EH (cell line): ENCODE results near the gene SLC4A2.
A peak's percentile ranks its signal among the peaks of the same experiment; 100 is the strongest.
"Not testable (repeated sequence)": the region's sequence is repeated elsewhere in the genome, so short reads cannot be mapped to it uniquely, and the experiment has no call there.

ENCODE experiments used
- DNase-seq: peaks from one replicate; pipeline ENCODE4 v3.0.0-alpha.2; 2015; ENCODE audit warnings: low read depth

Gene SLC4A2, protein sequence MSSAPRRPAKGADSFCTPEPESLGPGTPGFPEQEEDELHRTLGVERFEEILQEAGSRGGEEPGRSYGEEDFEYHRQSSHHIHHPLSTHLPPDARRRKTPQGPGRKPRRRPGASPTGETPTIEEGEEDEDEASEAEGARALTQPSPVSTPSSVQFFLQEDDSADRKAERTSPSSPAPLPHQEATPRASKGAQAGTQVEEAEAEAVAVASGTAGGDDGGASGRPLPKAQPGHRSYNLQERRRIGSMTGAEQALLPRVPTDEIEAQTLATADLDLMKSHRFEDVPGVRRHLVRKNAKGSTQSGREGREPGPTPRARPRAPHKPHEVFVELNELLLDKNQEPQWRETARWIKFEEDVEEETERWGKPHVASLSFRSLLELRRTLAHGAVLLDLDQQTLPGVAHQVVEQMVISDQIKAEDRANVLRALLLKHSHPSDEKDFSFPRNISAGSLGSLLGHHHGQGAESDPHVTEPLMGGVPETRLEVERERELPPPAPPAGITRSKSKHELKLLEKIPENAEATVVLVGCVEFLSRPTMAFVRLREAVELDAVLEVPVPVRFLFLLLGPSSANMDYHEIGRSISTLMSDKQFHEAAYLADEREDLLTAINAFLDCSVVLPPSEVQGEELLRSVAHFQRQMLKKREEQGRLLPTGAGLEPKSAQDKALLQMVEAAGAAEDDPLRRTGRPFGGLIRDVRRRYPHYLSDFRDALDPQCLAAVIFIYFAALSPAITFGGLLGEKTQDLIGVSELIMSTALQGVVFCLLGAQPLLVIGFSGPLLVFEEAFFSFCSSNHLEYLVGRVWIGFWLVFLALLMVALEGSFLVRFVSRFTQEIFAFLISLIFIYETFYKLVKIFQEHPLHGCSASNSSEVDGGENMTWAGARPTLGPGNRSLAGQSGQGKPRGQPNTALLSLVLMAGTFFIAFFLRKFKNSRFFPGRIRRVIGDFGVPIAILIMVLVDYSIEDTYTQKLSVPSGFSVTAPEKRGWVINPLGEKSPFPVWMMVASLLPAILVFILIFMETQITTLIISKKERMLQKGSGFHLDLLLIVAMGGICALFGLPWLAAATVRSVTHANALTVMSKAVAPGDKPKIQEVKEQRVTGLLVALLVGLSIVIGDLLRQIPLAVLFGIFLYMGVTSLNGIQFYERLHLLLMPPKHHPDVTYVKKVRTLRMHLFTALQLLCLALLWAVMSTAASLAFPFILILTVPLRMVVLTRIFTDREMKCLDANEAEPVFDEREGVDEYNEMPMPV

DNA sequence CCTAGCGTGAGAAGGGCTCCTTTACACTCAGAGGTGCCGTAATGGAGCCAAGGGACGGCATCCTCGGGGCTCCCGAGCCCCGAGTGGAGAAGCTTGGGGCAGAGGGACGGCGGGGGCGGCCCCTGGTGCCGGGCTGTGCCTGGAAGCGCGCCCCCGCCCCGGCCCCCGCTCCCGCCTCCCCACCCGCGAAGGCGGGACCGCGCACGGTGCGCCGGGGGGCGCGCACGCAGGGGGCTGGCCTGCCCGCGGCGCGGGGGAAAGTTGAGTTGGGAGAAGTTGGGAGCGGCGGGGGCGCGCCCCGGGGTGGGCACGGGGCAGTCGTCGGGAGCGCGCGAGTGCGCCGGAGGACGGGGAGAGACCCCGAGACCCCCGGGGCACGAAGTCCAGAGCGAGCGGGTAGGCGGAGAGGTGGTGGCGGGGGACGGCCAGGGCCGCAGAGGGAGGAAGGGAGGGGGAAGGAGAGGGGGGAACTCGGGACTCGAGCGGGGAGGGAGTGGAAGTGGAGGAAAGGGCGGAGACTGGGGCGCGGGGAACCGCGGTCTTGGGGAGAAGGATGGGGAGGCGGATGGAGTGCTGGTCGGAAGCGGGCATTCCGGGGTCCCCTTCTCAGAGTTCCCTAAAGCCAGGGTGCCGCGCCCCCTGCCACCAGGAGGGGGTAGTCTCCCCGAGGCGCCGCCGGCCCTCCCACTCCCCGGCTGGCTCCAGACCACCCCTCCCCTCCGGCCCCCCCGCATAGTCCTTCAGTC lies at the start of gene SLC4A2:
TSS of gene SLC4A2 (plus strand) at position 223 of the 746 bp plus-strand sequence. CDS start 2,399 bp downstream, outside the sequence.
- DNase-seq: peak; percentile 72

DNA sequence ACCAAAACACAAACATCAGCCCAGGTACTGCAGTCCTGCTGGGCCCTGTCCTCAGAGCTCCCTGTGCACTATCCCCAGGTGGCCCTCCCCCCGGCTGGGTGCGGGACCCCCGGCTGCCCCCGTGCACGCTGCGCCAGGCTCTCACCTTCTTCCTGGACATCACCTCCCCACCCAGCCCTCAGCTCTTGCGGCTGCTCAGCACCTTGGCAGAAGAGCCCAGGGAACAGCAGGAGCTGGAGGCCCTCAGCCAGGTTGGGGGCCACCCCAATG lies 49.4 kb upstream of the SLC4A2 start:
- no peak for DNase-seq

DNA sequence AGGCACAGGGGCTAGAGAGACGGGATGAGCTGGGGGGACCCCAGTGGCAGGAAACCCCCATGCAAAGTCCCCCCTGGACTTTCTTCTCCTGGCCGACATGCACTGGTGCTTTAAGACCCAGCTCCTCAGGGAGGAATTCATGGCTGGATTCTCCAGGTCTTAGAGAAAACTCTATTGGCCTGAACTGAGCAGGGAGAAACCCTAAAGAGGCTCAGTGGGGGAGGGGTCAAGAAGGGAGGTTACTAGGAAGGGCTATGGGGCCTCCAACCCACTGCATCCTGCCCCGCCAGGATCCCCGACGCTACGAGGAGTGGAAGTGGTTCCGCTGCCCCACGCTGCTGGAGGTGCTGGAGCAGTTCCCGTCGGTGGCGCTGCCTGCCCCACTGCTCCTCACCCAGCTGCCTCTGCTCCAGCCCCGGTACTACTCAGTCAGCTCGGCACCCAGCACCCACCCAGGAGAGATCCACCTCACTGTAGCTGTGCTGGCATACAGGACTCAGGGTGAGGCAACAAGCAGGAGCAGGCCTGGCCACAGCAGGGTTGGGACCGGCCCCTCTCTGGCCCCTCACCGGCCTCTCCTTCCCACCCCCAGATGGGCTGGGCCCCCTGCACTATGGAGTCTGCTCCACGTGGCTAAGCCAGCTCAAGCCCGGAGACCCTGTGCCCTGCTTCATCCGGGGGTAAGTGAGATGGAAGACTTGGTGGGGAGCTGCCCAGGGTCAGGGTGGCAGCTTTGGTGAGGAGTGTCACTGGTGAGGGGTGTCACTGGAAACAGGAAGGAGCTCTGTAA lies 48.9 kb upstream of the SLC4A2 start:
- peak; percentile 58 for DNase-seq

DNA sequence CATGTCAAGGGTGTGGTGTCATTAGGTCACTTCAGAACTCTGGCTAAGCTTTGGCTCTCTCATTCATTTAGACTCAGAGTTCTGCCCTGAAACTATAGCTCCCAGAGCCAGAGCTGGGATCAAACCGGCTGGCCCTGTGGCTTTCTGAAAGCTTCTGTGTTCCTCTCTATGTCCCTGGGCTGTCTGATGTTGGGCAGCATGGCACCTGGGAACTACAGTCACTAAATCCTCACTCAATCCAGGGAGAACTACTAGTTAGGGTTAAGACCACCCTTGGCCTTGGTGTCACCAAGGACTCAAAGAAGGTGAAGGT lies 48.3 kb upstream of the SLC4A2 start:
- no peak for DNase-seq

DNA sequence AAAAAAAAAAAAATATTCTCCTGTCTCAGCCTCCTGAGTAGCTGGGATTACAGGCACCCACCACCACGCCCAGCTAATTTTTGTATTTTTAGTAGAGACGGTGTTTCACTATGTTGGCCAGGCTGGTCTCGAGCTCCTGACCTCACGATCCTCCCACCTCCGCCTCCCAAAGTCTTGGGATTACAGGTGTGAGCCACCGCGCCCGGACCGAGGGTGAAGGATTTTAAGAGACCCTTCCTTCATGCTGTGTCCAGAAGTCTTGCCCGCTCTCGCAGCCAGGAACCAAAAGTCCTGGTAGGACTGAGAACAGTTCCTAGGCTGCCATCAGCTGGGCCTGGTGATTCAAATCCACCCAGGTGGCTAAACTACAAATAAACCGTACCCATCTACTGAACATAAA lies 47.8 kb upstream of the SLC4A2 start:
- not testable (repeated sequence) for DNase-seq

DNA sequence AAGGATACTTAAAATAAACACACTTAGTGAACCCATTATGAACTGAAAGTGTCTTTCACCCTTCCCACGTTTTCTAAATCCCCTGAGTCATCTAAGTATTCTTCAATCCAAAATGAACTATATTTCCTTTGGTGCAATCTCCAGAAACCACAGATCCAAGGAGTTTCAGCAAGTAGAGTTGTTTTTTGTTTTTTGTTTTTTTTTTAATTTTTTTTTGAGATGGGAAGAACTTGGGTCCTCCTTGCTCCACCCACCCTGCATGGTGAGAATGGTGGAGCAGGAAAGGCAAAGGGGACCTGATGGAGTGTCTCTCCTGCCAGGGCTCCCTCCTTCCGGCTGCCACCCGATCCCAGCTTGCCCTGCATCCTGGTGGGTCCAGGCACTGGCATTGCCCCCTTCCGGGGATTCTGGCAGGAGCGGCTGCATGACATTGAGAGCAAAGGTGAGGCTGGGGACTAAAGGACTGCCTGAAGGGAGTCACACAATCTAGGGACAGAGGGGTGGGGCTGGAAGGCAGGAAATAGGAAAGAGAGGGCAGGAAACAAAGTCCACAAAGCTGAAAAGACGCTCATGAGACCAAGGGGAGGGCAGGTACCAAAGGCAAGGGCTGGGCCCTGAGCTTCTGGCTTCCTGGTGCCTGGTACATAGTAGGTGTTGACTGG lies 47.2 kb upstream of the SLC4A2 start:
- DNase-seq: peak; percentile 33

DNA sequence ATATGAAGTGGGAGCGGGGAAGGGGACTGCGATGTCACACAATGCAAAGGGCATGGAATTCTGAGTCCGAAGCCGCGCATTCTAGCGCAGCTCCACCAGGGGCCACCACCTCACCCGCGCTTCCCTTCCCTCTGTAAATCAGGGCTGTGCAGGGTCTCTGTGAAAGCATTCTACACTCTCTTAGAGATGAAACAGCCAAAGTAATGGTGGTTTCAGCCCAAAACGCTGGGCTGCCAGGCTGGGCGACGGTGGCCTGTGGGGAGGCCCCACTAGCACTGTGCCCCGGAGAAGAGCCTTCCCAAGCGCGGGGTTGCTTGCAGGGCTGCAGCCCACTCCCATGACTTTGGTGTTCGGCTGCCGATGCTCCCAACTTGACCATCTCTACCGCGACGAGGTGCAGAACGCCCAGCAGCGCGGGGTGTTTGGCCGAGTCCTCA lies 46.5 kb upstream of the SLC4A2 start:
- DNase-seq: peak; percentile 50

DNA sequence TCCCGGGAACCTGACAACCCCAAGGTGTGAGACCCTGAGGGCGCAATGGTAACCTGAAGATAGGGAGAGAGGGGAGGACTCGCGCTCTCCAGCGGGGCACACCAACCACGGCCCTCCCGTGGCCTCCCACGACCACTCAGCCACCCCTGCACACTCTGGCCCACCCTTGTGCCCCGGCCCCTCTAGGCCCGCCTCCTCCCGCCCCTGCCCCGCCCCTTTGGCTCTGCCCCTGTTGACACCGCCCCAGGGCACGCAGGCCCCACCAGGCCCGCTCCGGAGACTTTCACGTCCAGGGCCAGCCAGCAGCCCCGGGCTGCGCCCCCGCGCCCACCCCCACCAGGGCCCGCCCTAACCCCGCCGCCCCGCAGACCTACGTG lies 46.0 kb upstream of the SLC4A2 start:
- no peak for DNase-seq

DNA sequence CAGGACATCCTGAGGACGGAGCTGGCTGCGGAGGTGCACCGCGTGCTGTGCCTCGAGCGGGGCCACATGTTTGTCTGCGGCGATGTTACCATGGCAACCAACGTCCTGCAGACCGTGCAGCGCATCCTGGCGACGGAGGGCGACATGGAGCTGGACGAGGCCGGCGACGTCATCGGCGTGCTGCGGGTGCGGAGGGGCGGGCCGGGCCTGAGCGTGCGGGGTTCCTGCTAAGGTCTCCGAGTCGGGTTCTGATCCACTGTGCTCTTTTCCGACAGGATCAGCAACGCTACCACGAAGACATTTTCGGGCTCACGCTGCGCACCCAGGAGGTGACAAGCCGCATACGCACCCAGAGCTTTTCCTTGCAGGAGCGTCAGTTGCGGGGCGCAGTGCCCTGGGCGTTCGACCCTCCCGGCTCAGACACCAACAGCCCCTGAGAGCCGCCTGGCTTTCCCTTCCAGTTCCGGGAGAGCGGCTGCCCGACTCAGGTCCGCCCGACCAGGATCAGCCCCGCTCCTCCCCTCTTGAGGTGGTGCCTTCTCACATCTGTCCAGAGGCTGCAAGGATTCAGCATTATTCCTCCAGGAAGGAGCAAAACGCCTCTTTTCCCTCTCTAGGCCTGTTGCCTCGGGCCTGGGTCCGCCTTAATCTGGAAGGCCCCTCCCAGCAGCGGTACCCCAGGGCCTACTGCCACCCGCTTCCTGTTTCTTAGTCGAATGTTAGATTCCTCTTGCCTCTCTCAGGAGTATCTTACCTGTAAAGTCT lies 45.5 kb upstream of the SLC4A2 start:
- DNase-seq: peak; percentile 82

DNA sequence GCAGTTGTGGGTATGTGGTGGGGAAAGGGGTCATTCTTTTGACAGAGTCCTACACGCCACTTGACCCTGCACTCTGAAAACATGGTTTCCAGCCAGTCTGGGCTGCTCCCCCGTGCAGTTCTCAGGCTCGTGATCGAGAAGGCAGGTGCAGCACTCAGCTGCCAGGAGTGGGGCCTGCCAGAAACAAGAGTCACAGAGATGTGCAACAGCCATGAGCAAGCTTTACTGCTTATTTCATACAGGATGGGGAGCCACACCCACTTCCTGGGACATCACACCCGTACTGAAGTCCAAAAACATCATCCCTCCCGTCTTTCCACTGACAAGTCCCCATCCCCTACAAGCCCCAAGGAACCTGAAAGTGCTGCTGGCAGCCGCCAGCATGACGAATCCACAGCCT lies 44.4 kb upstream of the SLC4A2 start:
- DNase-seq: no peak

DNA sequence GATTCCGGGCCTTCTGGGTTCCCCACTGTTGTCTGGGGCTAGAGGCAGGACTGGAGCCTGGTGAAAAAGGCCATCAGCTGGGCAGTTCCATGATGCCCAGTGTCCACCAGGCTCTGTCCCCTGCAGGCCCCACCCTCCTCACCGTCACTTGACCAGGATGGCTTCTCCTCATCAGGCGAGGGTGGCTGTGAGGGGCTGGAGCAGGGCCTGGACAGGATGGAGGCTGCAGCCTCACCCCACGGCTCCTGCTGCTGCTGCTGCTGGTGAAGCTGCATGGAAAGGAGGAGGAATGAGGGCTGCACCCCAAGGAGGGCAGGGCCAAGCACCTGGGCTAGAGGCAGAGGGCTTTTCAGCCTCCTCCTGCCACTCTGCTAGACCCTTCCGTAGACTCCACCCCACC lies 43.4 kb upstream of the SLC4A2 start:
- DNase-seq: no peak

DNA sequence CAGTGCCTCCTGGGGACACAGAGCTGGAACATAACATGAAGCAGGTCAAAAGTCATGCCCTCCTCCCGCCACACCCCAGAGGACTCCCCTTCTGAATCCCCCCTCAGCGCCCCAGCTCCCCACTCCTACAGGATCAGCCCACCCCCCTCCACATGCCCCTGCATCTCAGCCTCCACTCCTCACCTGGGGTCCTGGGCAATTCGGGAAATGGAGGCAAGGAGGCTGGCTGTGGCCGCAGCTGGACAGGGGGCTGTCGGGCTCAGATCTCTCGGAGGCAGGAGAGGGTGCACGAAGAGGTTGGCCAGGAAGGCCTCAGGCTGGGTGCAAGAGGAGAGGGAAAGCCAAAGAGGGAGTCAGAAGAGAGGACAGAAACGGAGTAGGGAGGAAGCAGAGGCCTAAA lies 42.9 kb upstream of the SLC4A2 start:
- no peak for DNase-seq

DNA sequence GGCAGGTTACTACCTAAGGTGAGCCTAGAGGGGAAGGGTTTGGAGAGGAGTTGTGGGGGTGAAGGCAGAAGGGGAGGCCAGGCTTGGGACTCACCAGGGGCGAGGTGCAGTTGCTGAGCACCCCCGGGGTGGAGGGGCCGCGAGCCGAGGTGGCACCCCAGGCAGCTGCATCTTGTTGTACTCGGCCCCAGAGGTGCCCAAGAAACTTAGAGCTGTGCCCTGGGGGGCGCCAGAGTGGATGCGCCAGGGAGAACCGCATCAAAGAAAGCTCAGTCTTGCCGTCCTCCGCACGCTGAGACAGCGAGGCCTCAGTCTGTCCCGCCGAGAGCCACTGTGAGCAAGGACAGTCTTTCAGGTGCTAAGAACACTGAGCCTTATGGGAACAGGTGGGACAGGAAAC lies 42.4 kb upstream of the SLC4A2 start:
- no peak for DNase-seq

DNA sequence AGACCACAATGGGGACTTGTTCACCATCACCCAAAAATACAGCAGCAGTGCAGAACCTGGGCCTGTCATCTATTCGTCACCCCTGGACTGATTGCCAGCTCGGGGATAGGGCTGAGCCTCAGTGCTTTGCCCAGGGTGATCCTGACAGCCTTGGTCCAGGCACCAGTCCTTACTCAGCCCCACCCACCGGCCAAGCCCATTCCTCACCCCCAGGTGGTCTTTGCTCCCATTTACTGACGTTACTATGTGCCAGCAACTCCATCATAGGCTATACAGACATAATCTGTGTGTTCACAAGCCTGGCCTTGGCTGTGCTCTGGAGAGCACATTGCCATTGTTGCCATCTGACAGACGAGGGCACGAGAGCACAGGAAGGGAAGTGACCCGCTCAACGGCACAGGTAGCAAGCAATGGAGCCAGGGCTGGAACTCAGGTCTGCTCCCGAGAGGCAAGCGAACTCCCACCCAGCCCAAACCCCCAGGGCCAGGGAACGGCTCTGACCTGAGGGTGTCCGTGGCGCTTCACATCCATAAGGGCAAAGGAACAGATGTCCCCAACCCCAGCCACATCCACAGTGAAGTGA lies 41.9 kb upstream of the SLC4A2 start:
- no peak for DNase-seq

DNA sequence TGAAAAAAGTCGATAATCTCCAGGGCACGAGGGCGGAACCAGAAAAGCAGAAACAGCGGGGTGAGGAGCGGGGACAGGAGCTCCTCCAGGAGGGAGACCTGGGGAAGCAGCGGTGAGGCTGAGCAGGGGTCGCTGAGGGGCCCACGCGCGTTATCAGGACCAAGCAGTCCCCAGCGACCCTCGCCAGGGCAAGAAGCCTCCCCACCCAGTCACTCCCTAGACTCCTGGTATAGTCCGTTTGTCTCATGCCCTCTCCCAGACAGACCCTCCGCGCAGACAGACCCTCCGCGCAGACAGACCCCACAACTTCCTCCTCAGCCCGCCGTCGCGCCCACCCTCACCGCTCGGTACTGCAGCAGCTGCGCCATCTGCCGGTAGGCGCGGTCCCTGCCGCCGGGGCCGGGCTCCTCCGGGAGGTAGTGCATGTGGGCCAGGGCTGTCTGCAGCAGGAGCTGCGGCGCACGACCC lies 41.4 kb upstream of the SLC4A2 start:
- peak; percentile 46 for DNase-seq

DNA sequence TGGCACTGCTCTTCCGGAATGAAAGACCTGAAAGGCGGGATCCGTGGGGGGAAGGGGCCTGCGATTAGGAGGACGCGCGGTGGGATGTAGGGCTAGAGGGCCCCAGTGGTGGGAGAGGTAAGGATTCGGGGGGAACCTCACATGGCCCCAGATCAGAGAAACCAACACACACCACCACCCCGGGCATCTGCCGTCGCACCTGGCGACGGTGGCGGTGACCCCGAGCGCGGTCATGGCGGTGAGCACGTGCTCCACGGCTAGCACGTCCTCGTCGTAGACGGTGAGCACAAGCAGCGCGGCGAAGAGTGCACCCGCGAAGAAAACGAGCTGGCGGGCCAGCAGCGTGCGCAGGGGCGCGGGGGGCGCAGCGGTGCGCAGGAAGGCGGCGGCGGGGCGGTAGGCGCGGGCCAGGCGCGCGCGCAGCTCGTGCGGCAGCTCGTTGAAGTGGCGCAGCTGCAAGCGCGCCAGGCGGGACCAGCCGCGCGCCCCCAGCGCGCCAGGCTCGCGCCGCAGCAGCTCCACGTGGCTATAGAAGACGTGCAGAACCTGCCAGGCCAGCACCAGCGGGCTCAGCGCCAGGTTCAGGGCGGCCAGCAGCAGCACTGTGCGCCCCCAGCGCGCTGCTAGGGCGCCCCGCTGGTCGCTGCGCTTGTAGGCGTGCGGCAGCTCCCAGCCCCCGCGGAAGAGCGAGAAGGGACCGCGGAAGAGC lies 40.8 kb upstream of the SLC4A2 start:
- DNase-seq: peak; percentile 26

DNA sequence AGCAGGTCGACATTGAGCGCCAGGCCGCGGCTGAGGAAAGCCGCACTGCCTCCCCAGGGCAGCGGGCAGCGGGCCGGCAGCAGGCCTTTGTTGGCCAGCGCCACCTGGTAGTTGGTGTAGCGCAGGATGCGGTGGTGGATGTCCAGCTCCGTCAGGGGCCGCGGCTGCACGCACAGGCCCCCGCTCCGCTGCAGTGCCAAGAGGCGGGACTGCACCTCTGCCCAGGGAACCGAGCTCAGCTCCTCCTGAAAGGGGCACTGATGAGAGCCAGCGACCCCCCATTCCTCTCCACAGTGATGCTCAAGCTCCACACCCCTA lies 40.3 kb upstream of the SLC4A2 start:
- no peak for DNase-seq

DNA sequence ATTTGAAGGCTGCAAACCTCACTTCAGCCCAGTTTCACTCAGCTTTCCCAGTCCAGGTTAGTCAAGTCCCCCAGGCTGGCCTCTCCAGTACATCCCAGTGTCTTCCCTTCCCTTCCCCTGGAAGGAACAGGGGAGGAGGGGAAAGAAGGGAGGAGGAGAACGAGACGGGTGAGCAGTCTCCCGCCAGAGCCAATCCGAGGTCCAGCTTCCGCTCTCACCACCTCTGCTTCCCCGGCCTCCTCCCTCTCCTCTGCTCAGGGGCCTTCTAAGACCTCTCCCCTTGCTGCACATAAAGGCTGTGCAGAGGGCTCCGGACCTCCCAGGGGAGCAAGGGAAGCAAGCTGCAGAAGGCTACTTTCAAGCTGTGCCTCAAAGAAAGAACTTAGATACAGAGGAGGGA lies 39.2 kb upstream of the SLC4A2 start:
- DNase-seq: no peak

DNA sequence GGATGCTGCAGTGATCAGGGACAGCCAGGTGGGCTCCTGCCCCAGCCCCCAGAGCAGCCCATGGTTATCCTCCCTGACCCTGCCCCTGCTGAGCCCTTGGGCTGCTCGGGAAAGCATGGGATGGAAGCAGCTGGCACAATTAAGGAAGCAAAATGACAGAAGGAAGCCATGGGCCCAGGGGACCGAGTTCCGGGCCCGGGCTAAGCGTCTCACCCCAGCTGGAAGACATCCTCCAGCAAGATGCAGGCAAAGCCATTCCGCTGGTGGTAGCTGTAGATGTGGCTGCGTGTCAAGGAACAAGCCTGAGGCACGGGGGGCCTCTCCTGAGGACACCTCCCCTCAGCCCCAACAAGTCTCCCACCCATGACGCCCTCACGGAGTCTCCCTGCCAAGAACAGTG lies 36.2 kb upstream of the SLC4A2 start:
- DNase-seq: no peak
